ENCODE results near the gene PLXDC1.
"Not testable (repeated sequence)": the region's sequence is repeated elsewhere in the genome, so short reads cannot be mapped to it uniquely, and the experiment has no call there.

Gene PLXDC1

DNA sequence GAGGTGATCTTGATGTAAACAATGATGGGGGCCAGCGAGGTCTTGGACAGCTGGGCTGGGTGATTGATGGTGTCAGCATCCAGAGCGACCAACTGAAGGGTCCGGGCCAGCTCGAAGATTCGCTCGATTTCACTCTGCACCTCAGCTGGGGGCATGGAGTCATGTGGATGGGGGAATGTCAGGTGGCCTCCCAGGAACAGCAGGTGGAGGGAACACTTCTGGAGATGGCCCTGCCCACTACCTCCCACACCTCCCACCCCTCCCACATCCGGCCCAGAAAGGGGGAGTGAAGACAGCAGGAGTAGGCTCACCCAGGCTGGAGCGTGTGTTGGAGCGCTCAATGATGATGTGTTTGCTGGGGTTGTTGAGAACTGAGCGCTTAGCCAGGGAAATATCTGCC lies 32.3 kb upstream of the PLXDC1 start:
- in situ Hi-C loops (cut with MboI; ENCODE audit: low pct_unique_long_range_greater_than_20kb, low sequenced_read_pairs): no loop called here
- no peak for DNase-seq

- in situ Hi-C loops (cut with MboI; ENCODE audit: low pct_unique_long_range_greater_than_20kb, low sequenced_read_pairs): no loop called here
- no peak for DNase-seq
Observed at GRCh38 chr17:39183045-39183444, 31.6 kb upstream of the PLXDC1 start.

DNA sequence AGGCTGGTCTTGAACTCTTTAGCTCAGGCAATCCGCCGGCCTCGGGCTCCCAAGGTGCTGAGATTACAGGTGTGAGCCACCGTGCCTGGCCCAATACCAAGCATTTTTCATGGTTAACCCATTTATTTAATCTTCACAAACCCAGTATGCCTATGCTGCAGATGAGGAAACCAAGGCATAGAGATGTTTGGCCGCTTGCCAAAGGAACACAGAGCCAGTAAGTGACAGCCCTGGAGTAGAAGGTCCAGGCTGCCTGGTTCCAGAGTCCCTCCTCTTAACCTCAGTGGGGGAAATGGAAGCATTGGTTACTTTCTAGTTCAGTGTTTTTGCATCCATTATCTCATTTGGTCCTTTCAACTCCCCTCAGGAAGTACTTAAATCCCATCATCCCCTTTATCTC lies 29.9 kb upstream of the PLXDC1 start:
- in situ Hi-C loops (cut with MboI; ENCODE audit: low pct_unique_long_range_greater_than_20kb, low sequenced_read_pairs): no loop called here
- DNase-seq: no peak

DNA sequence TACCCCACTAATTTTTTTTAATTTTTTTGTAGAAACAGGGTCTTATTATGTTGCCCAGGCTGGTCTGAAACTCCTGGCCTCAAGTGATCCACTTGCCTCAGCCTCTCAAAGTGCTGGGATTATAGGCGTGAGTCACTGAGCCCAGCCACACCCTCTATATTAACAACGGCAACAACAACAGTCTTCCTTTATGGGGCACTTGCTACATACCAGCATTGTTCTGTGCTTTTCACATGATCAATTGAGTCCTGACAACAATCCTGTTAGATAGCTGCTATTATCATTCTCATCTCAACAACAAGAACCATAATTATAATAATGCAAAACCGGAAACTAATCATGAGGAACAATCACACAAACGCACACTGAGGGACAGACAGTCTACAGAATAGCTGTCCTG lies 27.1 kb upstream of the PLXDC1 start:
- in situ Hi-C loops (cut with MboI; ENCODE audit: low pct_unique_long_range_greater_than_20kb, low sequenced_read_pairs): no loop called here
- DNase-seq: no peak

- in situ Hi-C loops (cut with MboI; ENCODE audit: low pct_unique_long_range_greater_than_20kb, low sequenced_read_pairs): no loop called here
- no peak for DNase-seq
Observed at GRCh38 chr17:39177256-39177655, 25.8 kb upstream of the PLXDC1 start.

DNA sequence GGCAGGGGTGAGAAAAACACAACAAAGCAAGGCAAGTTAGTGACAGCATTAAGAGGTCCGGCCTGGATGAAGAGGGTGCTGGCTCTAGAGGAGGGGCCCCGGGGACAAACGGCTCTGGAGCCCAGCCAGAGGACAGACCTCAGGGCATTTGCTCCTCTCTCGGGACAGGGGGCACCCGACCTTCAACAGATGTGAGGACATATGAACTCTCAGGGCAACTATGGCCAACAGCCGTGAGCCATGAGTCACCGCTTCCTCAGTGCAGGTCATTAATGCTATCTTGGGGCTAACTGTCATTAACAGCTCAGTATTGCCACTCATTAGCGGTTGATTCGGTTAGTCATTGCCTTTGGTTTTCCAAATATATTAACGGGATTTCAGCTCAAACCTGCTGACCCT lies 24.3 kb upstream of the PLXDC1 start:
- in situ Hi-C loops (cut with MboI; ENCODE audit: low pct_unique_long_range_greater_than_20kb, low sequenced_read_pairs): no loop called here
- no peak for DNase-seq

GRCh38 chr17:39174920-39175694 lies 23.7 kb upstream of the PLXDC1 start:
- in situ Hi-C loops (cut with MboI; ENCODE audit: low pct_unique_long_range_greater_than_20kb, low sequenced_read_pairs): loop anchor here (25.0 kb wide), 1 partner anchor 188 kb away; no protein-coding TSS in a partner anchor

DNA sequence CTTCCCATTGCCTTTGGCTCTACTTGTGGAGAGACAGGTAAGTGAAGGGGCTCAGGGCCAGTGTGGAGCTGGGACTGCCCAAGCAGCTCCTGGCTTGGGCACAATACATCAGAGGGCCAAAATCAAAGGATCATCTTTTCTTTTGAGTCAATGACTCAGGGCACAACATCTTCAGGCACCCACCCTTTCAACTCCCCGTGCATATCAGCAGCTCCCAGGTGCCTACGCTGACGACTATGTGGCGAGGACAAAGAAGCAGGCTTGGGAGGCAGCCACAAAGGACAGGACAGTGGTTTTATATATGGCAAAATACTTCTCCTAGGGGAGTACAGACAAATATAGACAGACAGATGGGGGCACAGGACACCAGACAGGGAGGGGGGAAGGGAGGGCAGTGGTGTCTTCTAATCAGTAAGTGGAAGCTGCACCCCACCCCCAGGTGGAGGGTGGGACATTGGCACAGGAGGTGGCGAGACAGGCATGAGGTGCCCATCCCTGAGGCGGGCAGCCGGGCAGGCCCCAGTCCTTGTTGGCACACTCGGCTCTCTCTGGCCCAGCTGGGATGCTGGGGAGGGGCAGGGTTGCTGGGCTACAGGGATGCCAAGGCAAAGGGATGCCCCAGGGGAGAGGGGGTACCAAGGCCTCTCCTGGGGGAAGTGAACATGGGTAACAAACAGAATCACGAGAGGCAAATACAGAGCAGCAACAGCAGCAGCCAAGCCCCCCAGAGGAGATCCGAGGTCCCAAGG lies 22.3 kb upstream of the PLXDC1 start:
- DNase-seq: no peak
- in situ Hi-C loops (cut with MboI; ENCODE audit: low pct_unique_long_range_greater_than_20kb, low sequenced_read_pairs): loop anchor here (25.0 kb wide), 1 partner anchor 186 kb away; no protein-coding TSS in a partner anchor

More at GRCh38 chr17:39174920-39175694, 23.7 kb upstream of the PLXDC1 start:
- DNase-seq: peak; percentile 77

- in situ Hi-C loops (cut with MboI; ENCODE audit: low pct_unique_long_range_greater_than_20kb, low sequenced_read_pairs): loop anchor here (25.0 kb wide), 1 partner anchor 186 kb away; no protein-coding TSS in a partner anchor
Observed at GRCh38 chr17:39173080-39173479, 21.6 kb upstream of the PLXDC1 start.

GRCh38 chr17:39171933-39172332 lies 20.5 kb upstream of the PLXDC1 start:
- in situ Hi-C loops (cut with MboI; ENCODE audit: low pct_unique_long_range_greater_than_20kb, low sequenced_read_pairs): loop anchor here (25.0 kb wide), 1 partner anchor 185 kb away; no protein-coding TSS in a partner anchor
- DNase-seq: no peak

More at GRCh38 chr17:39173080-39173479, 21.6 kb upstream of the PLXDC1 start:
- no peak for DNase-seq

DNA sequence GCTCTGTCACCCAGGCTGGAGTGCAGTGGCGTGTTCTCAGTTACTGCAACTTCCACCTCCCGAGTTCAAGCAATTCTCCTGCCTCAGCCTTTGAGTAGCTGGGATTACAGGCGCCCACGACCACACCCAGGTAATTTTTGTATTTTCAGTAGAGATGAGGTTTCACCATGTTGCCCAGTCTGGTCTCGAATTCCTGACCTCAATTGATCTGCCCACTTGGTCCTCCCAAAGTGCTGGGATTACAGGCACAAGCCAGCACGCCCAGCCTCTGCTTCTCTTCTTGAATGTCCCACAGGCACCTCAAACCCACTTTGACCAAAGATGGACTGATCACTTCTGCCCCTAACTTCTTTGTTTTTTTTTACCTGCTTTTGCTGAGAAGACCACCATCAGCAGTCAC lies 19.1 kb upstream of the PLXDC1 start:
- DNase-seq: no peak
- in situ Hi-C loops (cut with MboI; ENCODE audit: low pct_unique_long_range_greater_than_20kb, low sequenced_read_pairs): loop anchor here (25.0 kb wide), 1 partner anchor 183 kb away; no protein-coding TSS in a partner anchor

- DNase-seq: peak; percentile 53
- in situ Hi-C loops (cut with MboI; ENCODE audit: low pct_unique_long_range_greater_than_20kb, low sequenced_read_pairs): loop anchor here (25.0 kb wide), 1 partner anchor 183 kb away; no protein-coding TSS in a partner anchor
Observed at GRCh38 chr17:39170109-39170508, 18.7 kb upstream of the PLXDC1 start.

DNA sequence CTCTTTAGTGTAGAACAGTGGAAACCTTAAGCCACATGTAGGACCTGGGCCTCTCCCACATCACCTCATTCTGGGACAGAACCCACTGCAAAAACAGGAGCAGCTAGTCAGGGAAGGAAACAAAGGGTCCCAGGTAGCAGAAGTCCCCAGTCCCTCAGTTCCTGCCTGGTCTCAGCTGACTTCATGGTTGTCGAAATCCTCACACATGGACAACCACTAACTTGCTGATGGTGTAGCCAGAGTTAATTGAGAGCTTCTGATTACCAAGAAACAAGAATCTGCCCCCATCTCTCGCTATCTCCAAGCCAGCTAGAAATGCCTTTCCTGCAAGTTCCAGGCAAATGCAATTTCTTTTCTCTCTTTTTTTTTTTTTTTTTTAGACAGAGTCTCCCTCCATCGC lies 18.1 kb upstream of the PLXDC1 start:
- DNase-seq: no peak
- in situ Hi-C loops (cut with MboI; ENCODE audit: low pct_unique_long_range_greater_than_20kb, low sequenced_read_pairs): loop anchor here (25.0 kb wide), 1 partner anchor 182 kb away; no protein-coding TSS in a partner anchor

- in situ Hi-C loops (cut with MboI; ENCODE audit: low pct_unique_long_range_greater_than_20kb, low sequenced_read_pairs): loop anchor here (25.0 kb wide), 1 partner anchor 182 kb away; no protein-coding TSS in a partner anchor
- DNase-seq: peak; percentile 21
Observed at GRCh38 chr17:39169101-39169500, 17.7 kb upstream of the PLXDC1 start.

DNA sequence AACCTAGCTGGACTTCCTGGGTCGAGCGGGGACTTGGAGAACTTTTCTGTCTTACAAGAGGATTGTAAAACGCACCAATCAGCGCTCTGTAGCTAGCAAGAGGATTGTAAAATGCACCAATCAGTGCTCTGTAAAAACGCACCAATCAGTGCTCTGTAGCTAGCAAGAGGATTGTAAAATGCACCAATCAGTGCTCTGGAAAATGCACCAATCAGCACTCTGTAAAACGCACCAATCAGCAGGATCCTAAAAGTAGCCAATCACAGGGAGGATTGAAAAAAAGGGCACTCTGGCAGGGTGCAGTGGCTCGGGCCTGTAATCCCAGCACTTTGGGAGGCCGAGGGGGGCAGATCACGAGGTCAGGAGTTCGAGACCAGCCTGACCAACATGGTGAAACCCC lies 17.1 kb upstream of the PLXDC1 start:
- DNase-seq: not testable (repeated sequence)
- in situ Hi-C loops (cut with MboI; ENCODE audit: low pct_unique_long_range_greater_than_20kb, low sequenced_read_pairs): loop anchor here (25.0 kb wide), 1 partner anchor 181 kb away; no protein-coding TSS in a partner anchor

GRCh38 chr17:39167476-39167875 lies 16.0 kb upstream of the PLXDC1 start:
- in situ Hi-C loops (cut with MboI; ENCODE audit: low pct_unique_long_range_greater_than_20kb, low sequenced_read_pairs): loop anchor here (25.0 kb wide), 1 partner anchor 180 kb away; no protein-coding TSS in a partner anchor
- DNase-seq: peak; percentile 97

DNA sequence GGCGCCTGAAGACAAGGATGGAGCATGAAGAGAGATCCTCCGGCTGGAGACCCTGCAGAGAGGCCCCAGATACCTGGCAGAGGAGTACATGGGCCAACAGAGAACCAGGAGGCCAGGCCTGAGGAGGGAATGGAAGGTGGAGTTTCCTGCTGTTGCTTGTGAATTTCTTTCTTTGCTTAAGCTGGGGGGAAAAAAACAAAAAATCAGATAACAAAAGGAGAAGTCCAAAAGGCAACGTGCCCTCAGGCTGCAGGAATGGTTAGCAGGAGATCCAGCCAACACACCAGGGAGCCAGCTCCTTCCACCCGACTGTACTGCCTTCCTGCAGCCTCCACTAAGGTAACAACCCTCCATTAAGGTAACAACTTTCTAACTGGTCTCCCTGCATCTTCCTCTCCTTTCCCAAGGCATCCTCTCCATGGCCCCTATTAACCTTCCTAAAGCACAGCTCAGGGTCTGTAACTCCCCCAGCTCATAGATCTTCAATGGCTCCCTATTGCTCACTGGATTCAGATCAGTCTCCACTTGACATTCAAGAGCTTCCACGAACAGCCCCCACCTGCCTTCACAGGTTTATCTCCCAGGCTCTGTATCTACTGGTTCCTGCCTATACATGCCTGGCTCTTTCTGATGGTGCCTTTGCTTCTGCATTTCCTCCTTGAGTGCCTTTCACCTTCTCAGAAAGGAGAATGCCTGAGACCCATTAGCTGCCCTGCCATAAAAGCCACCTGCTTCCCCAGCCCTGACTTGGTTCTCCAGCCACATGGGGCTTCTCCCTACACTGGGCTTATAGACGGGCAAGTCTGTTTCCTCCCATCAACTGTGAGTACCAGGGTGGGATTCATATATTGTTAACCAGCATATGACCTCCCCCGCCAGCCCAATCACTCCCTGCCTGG lies 15.2 kb upstream of the PLXDC1 start:
- in situ Hi-C loops (cut with MboI; ENCODE audit: low pct_unique_long_range_greater_than_20kb, low sequenced_read_pairs): loop anchor here (25.0 kb wide), 1 partner anchor 179 kb away; no protein-coding TSS in a partner anchor
- peak; percentile 89 for DNase-seq

DNA sequence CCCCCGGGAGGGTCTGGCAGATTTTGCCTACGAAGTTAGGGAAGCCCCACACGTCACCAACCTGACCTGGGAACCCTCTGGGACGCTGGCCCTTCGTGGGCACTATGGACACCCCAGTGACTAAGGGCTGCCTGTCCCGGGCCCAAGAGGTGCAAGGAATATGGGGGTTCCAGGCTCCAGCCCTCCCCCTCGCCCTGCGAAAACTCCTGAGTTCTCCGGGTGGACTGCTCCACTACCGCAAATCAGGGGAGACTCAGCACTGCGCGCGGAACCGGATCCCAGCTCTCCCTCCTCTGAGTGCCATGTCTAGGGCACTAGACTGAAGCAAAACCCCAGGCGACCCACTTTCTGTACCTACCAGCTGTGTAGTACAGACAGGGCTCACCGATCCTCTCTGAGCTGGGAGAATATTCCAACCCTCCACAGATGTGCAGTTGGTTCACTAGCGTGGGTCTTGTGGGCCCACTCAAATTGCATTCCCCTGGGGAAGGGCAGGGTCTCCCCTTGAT lies 14.5 kb upstream of the PLXDC1 start, which contains the start of gene ARL5C:
Gene ARL5C, minus strand, starts transcription at position 321 of the 509 bp plus-strand sequence. CDS start 401 bp downstream, outside the sequence.
- no peak for DNase-seq
- in situ Hi-C loops (cut with MboI; ENCODE audit: low pct_unique_long_range_greater_than_20kb, low sequenced_read_pairs): loop anchor here (25.0 kb wide), 1 partner anchor 179 kb away; no protein-coding TSS in a partner anchor
